GM13977 (cell line): ENCODE results near the gene BMPER.
A peak's percentile ranks its signal among the peaks of the same experiment; 100 is the strongest.

Experiments used
- DNase-seq: peaks from one replicate; pipeline ENCODE4 v3.0.0; 2012; ENCODE audit warnings: low spot score
- in situ Hi-C: fragments of 300-500 bp; cut with MboI; formaldehyde crosslinking; loops from one replicate; pipeline ENCODE4 v1.12.0; 2022; ENCODE audit warnings: low sequenced_read_pairs, low pct_unique_long_range_greater_than_20kb, mixed read lengths, inconsistent platforms; ENCODE audit not compliant: unreplicated experiment
- TF ChIP-seq, protein P1 (sequence below): IDR thresholded peaks from 2 replicates; pipeline ENCODE4 v1.5.1; 2012; ENCODE audit warnings: mild to moderate bottlenecking, control low read depth; ENCODE audit not compliant: insufficient read depth; ENCODE audit errors: extremely low read depth, missing control alignments

The BMPER gene

GRCh38 chr7:34160261-34160752, 255.0 kb downstream of the BMPER start:
- in situ Hi-C loops, result no loop called here
- DNase-seq, result no peak
- TF ChIP-seq, protein P1, sequence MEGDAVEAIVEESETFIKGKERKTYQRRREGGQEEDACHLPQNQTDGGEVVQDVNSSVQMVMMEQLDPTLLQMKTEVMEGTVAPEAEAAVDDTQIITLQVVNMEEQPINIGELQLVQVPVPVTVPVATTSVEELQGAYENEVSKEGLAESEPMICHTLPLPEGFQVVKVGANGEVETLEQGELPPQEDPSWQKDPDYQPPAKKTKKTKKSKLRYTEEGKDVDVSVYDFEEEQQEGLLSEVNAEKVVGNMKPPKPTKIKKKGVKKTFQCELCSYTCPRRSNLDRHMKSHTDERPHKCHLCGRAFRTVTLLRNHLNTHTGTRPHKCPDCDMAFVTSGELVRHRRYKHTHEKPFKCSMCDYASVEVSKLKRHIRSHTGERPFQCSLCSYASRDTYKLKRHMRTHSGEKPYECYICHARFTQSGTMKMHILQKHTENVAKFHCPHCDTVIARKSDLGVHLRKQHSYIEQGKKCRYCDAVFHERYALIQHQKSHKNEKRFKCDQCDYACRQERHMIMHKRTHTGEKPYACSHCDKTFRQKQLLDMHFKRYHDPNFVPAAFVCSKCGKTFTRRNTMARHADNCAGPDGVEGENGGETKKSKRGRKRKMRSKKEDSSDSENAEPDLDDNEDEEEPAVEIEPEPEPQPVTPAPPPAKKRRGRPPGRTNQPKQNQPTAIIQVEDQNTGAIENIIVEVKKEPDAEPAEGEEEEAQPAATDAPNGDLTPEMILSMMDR, result no peak

GRCh38 chr7:34162027-34162565, 256.8 kb downstream of the BMPER start:
- in situ Hi-C loops, result no loop called here
- DNase-seq, result no peak
- TF ChIP-seq, protein P1, result no peak

- TF ChIP-seq, protein P1, result no peak
- DNase-seq, result no peak
- in situ Hi-C loops, result no loop called here
Measured at GRCh38 chr7:34162677-34163076, 257.3 kb downstream of the BMPER start.

DNA sequence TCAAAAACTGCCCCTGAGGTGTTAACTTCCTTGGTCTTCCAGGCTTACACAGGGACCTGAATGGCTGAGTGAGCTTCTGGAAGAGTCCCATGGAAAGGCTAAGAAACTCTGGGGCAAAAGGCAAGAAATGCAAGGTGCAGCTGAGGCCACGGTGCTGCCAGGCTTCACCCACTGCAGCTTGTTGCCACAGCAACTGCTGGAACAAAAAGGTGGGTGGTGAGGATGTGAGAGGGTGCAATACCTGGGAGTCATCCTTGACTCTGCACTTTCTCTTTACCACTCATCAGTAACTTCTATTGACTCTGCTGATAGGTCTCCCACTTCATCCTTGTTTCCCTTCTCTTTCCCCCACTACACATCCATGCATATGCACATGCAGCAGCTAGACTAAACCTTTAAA, 258.6 kb downstream of the BMPER start:
- in situ Hi-C loops, result no loop called here
- TF ChIP-seq, protein P1, result no peak
- DNase-seq, result no peak

DNA sequence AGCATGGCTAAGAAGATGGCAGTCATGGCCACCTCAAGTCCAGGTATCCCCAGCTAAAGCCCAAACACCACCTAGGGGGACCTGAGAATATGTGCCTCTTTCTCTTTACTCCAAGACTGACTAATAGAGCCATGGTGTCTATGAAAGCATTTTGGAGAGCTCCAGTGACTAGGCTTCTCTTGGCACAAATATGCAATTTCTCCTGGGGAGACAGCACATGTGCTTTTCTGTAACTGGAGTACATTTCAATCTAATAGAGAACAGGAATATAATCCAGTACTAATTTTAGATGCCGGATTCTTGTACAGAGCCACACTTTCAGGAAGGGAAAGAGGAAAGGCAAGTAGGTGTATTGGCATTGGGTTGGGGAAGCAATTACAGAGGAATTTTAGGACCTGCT, 260.1 kb downstream of the BMPER start:
- no peak for DNase-seq
- in situ Hi-C loops, result no loop called here
- TF ChIP-seq, protein P1, result no peak

- TF ChIP-seq, protein P1, result peak; percentile 27
- in situ Hi-C loops, result no loop called here
- DNase-seq, result peak; percentile 14
Measured at GRCh38 chr7:34165927-34166550, 260.7 kb downstream of the BMPER start.
